Type B pancreatic cell (in vitro differentiated cells): ENCODE results near the gene SPATA20. TPM values are rescaled to one million over a fixed set of nuclear protein-coding genes. Genes with fewer than 3 reads are reported as not detected.

Source experiments
- DNase-seq: peaks from one replicate; pipeline ENCODE4 v3.0.0; 2021; ENCODE audit warnings: mixed read lengths; ENCODE audit not compliant: unreplicated experiment; ENCODE audit errors: extremely low spot score
- H3K27ac Mint-ChIP-seq: 2 replicates; pipeline ENCODE4 v1.8.0; 2021; ENCODE audit warnings: mild to moderate bottlenecking, mixed read lengths
- H3K27me3 Mint-ChIP-seq: 2 replicates; pipeline ENCODE4 v1.8.0; 2021; ENCODE audit warnings: mixed read lengths
- H3K36me3 Mint-ChIP-seq: 2 replicates; pipeline ENCODE4 v1.8.0; 2021; ENCODE audit warnings: mixed read lengths
- H3K4me1 Mint-ChIP-seq: one replicate; pipeline ENCODE4 v1.8.0; 2021; ENCODE audit warnings: mixed read lengths; ENCODE audit not compliant: unreplicated experiment
- H3K4me3 Mint-ChIP-seq: 2 replicates; pipeline ENCODE4 v1.8.0; 2021; ENCODE audit warnings: mild to moderate bottlenecking, mixed read lengths
- H3K9me3 Mint-ChIP-seq: 2 replicates; pipeline ENCODE4 v1.8.0; 2021; ENCODE audit warnings: mixed read lengths
- CTCF ChIP-seq: fragments of 200-600 bp; sonication (generic); conservative IDR thresholded peaks from 2 replicates; pipeline ENCODE4 v1.5.0; 2021; ENCODE audit warnings: antibody characterized with exemption, mild to moderate bottlenecking
- total RNA-seq: library from RNA; stranded (reverse); gene quantifications from 2 replicates; pipeline ENCODE4 v1.2.1, GENCODE V29; 2021; ENCODE audit warnings: low replicate concordance

Gene SPATA20
- total RNA-seq, 1 donor from 2014 or later, result 51.3 TPM

GRCh38 chr17:50522766-50523165 lies 24.2 kb upstream of the SPATA20 start:
- DNase-seq, result no peak
- H3K36me3 Mint-ChIP-seq, result no peaks in the 10 kb centered on the region
- peaks cover 7% of the 10 kb centered on the region for H3K4me1 Mint-ChIP-seq
- H3K27me3 Mint-ChIP-seq, result no peaks in the 10 kb centered on the region
- TF ChIP-seq CTCF, result no peak
- H3K4me3 Mint-ChIP-seq, result no peak overlapping the region
- H3K27ac Mint-ChIP-seq, result no peak overlapping the region
- H3K9me3 Mint-ChIP-seq, result no peaks in the 10 kb centered on the region

- Mint-ChIP-seq H3K4me3 (no peak overlapping the region), H3K4me1 (peaks cover 7% of the 10 kb centered on the region), H3K9me3 (no peaks in the 10 kb centered on the region), H3K36me3 (no peaks in the 10 kb centered on the region), H3K27ac (no peak overlapping the region), H3K27me3 (no peaks in the 10 kb centered on the region)
- DNase-seq, result no peak
- TF ChIP-seq CTCF, result no peak
Measured at GRCh38 chr17:50523208-50523607, 23.8 kb upstream of the SPATA20 start.

- Mint-ChIP-seq H3K9me3 (no peaks in the 10 kb centered on the region), H3K36me3 (no peaks in the 10 kb centered on the region), H3K27ac (no peak overlapping the region), H3K4me3 (no peak overlapping the region), H3K27me3 (no peaks in the 10 kb centered on the region), H3K4me1 (no peaks in the 10 kb centered on the region)
- DNase-seq, result no peak
- no peak for TF ChIP-seq CTCF
Measured at GRCh38 chr17:50524838-50525237, 22.1 kb upstream of the SPATA20 start.

GRCh38 chr17:50527155-50527762 lies 19.7 kb upstream of the SPATA20 start:
- Mint-ChIP-seq H3K36me3 (no peaks in the 10 kb centered on the region), H3K4me3 (no peak overlapping the region)

GRCh38 chr17:50527949-50528474 lies 19.0 kb upstream of the SPATA20 start:
- Mint-ChIP-seq H3K36me3 (no peaks in the 10 kb centered on the region), H3K27ac (no peak overlapping the region), H3K27me3 (peaks cover 8% of the 10 kb centered on the region), H3K9me3 (no peaks in the 10 kb centered on the region), H3K4me3 (no peak overlapping the region), H3K4me1 (peaks cover 9% of the 10 kb centered on the region)
- DNase-seq, result no peak
- no peak for TF ChIP-seq CTCF

More at GRCh38 chr17:50527155-50527762, 19.7 kb upstream of the SPATA20 start:
- DNase-seq, result no peak
- Mint-ChIP-seq H3K27me3 (peaks cover 8% of the 10 kb centered on the region), H3K4me1 (peaks cover 9% of the 10 kb centered on the region), H3K9me3 (no peaks in the 10 kb centered on the region), H3K27ac (no peak overlapping the region)
- TF ChIP-seq CTCF, result no peak
